SJCRH30 (cell line): ENCODE data around the gene CASKIN2. TPM values are rescaled to one million over a fixed set of nuclear protein-coding genes. Genes with fewer than 3 reads are reported as not detected.
A peak's percentile ranks its signal among the peaks of the same experiment; 100 is the strongest.
"Not testable (repeated sequence)": the region's sequence is repeated elsewhere in the genome, so short reads cannot be mapped to it uniquely, and the experiment has no call there.

ENCODE experiments used
- DNase-seq, 2 experiments: peaks; one replicate each; pipeline ENCODE4 v3.0.0-alpha.2; 2015 to 2020
- H3K27ac ChIP-seq: fragments of 250-450 bp; sonication (Bioruptor Pico); 2 replicates; pipeline ENCODE4 v1.5.1; 2020; ENCODE audit warnings: mild to moderate bottlenecking, moderate library complexity
- H3K27me3 ChIP-seq: fragments of 250-450 bp; sonication (Bioruptor Pico); 2 replicates; pipeline ENCODE4 v1.5.1; 2020; ENCODE audit warnings: mild to moderate bottlenecking, moderate library complexity
- H3K36me3 ChIP-seq: fragments of 250-450 bp; sonication (Bioruptor Pico); 2 replicates; pipeline ENCODE4 v1.5.1; 2020; ENCODE audit warnings: mild to moderate bottlenecking, moderate library complexity
- H3K4me1 ChIP-seq: fragments of 250-450 bp; sonication (Bioruptor Pico); 2 replicates; pipeline ENCODE4 v1.5.1; 2020; ENCODE audit warnings: mild to moderate bottlenecking, moderate library complexity
- H3K4me3 ChIP-seq: fragments of 250-450 bp; sonication (Bioruptor Pico); 2 replicates; pipeline ENCODE4 v1.5.1; 2020; ENCODE audit warnings: mild to moderate bottlenecking, moderate library complexity
- H3K9me3 ChIP-seq: fragments of 250-450 bp; sonication (Bioruptor Pico); replicated peaks from 2 replicates; pipeline ENCODE4 v1.5.1; 2020; ENCODE audit warnings: mild to moderate bottlenecking, moderate library complexity
- total RNA-seq: library from RNA; depleted of rRNA; stranded (reverse); fragments of >200 nt; shearing (Covaris generic); gene quantifications from 2 replicates; pipeline ENCODE4 v1.2.3, GENCODE V29; 2014

Gene CASKIN2
- total RNA-seq, 1 experiment from 2014 or later: 9.3 TPM

- no peak overlapping the region for H3K27ac ChIP-seq
- no peaks in the 10 kb centered on the region for H3K4me1 ChIP-seq
- no peaks in the 10 kb centered on the region for H3K9me3 ChIP-seq
- no peak overlapping the region for H3K4me3 ChIP-seq
- no peak for DNase-seq
- H3K36me3 ChIP-seq: no peaks in the 10 kb centered on the region
- H3K27me3 ChIP-seq: no peaks in the 10 kb centered on the region
Observed at GRCh38 chr17:75487351-75488070, 27.8 kb downstream of the CASKIN2 start.

- no peaks in the 10 kb centered on the region for H3K27me3 ChIP-seq
- no peaks in the 10 kb centered on the region for H3K9me3 ChIP-seq
- DNase-seq: no peak
- H3K4me3 ChIP-seq: no peak overlapping the region
- H3K27ac ChIP-seq: no peak overlapping the region
- peaks cover 1% of the 10 kb centered on the region for H3K4me1 ChIP-seq
- H3K36me3 ChIP-seq: no peaks in the 10 kb centered on the region
Observed at GRCh38 chr17:75486951-75487350, 28.4 kb downstream of the CASKIN2 start.

GRCh38 chr17:75486151-75486550 is 29.2 kb downstream of the CASKIN2 start:
- Histone ChIP-seq H3K36me3 (no peaks in the 10 kb centered on the region), H3K4me3 (no peak overlapping the region), H3K9me3 (no peaks in the 10 kb centered on the region), H3K27me3 (no peaks in the 10 kb centered on the region), H3K27ac (no peak overlapping the region), H3K4me1 (peaks cover 9% of the 10 kb centered on the region)
- DNase-seq: no peak

GRCh38 chr17:75485688-75486087 is 29.6 kb downstream of the CASKIN2 start:
- Histone ChIP-seq H3K36me3 (no peaks in the 10 kb centered on the region), H3K27me3 (no peaks in the 10 kb centered on the region), H3K4me1 (peaks cover 14% of the 10 kb centered on the region), H3K27ac (no peak overlapping the region), H3K9me3 (no peaks in the 10 kb centered on the region), H3K4me3 (no peak overlapping the region)
- DNase-seq: no peak

GRCh38 chr17:75482098-75482942 is 33.0 kb downstream of the CASKIN2 start:
- H3K9me3 ChIP-seq: no peaks in the 10 kb centered on the region
- H3K4me3 ChIP-seq: no peak overlapping the region
- DNase-seq: no peak
- H3K36me3 ChIP-seq: no peaks in the 10 kb centered on the region
- H3K27ac ChIP-seq: no peak overlapping the region; the same call in 1 of the 2 replicates
- peaks cover 28% of the 10 kb centered on the region for H3K4me1 ChIP-seq
- H3K27me3 ChIP-seq: no peaks in the 10 kb centered on the region

- peak; percentile 77 to 86 for DNase-seq
- Histone ChIP-seq H3K9me3 (no peaks in the 10 kb centered on the region), H3K27ac (peak overlapping the region; percentile 2; the same call in 1 of the 2 replicates), H3K4me1 (peaks cover 28% of the 10 kb centered on the region), H3K27me3 (no peaks in the 10 kb centered on the region), H3K36me3 (no peaks in the 10 kb centered on the region), H3K4me3 (no peak overlapping the region)
Observed at GRCh38 chr17:75481194-75482068, 33.9 kb downstream of the CASKIN2 start.

GRCh38 chr17:75480281-75480680 is 35.1 kb downstream of the CASKIN2 start:
- Histone ChIP-seq H3K27me3 (no peaks in the 10 kb centered on the region), H3K27ac (no peak overlapping the region), H3K9me3 (no peaks in the 10 kb centered on the region), H3K4me3 (no peak overlapping the region), H3K36me3 (no peaks in the 10 kb centered on the region), H3K4me1 (peaks cover 28% of the 10 kb centered on the region)
- peak; percentile 22 to 49 for DNase-seq

- no peak overlapping the region for H3K27ac ChIP-seq
- peak in 1 of 2 experiments; percentile 60 for DNase-seq
- no peaks in the 10 kb centered on the region for H3K9me3 ChIP-seq
- 0 out of 2 replicates have a peak, but pooled peaks cover 2% of the 10 kb centered on the region for H3K36me3 ChIP-seq
- peaks cover 28% of the 10 kb centered on the region for H3K4me1 ChIP-seq
- H3K27me3 ChIP-seq: no peaks in the 10 kb centered on the region
- no peak overlapping the region for H3K4me3 ChIP-seq
Observed at GRCh38 chr17:75478508-75478907, 36.8 kb downstream of the CASKIN2 start.

GRCh38 chr17:75477490-75477862 is 37.9 kb downstream of the CASKIN2 start:
- H3K27ac ChIP-seq, DNase-seq, H3K9me3 ChIP-seq, H3K27me3 ChIP-seq, H3K4me3 ChIP-seq, H3K36me3 ChIP-seq: not testable (repeated sequence)
- H3K4me1 ChIP-seq: peaks cover 33% of the 10 kb centered on the region

GRCh38 chr17:75476752-75477489 is 38.4 kb downstream of the CASKIN2 start:
- no peak overlapping the region for H3K4me3 ChIP-seq
- DNase-seq: no peak
- peaks cover 32% of the 10 kb centered on the region for H3K4me1 ChIP-seq
- H3K27me3 ChIP-seq: no peaks in the 10 kb centered on the region
- no peaks in the 10 kb centered on the region for H3K9me3 ChIP-seq
- peaks cover 4% of the 10 kb centered on the region; the same call in 1 of the 2 replicates for H3K36me3 ChIP-seq
- H3K27ac ChIP-seq: no peak overlapping the region

GRCh38 chr17:75476271-75476671 is 39.1 kb downstream of the CASKIN2 start:
- Histone ChIP-seq H3K4me3 (no peak overlapping the region), H3K27ac (no peak overlapping the region), H3K27me3 (no peaks in the 10 kb centered on the region), H3K36me3 (peaks cover 4% of the 10 kb centered on the region; the same call in 1 of the 2 replicates), H3K9me3 (no peaks in the 10 kb centered on the region), H3K4me1 (peaks cover 25% of the 10 kb centered on the region)
- DNase-seq: no peak

GRCh38 chr17:75475851-75476250 is 39.5 kb downstream of the CASKIN2 start:
- no peak for DNase-seq
- no peak overlapping the region for H3K27ac ChIP-seq
- peaks cover 21% of the 10 kb centered on the region for H3K4me1 ChIP-seq
- H3K4me3 ChIP-seq: no peak overlapping the region
- H3K27me3 ChIP-seq: no peaks in the 10 kb centered on the region
- H3K9me3 ChIP-seq: no peaks in the 10 kb centered on the region
- H3K36me3 ChIP-seq: peaks cover 4% of the 10 kb centered on the region; the same call in 1 of the 2 replicates

- Histone ChIP-seq H3K27me3 (no peaks in the 10 kb centered on the region), H3K4me3 (no peak overlapping the region), H3K9me3 (no peaks in the 10 kb centered on the region), H3K27ac (no peak overlapping the region), H3K36me3 (peaks cover 4% of the 10 kb centered on the region; the same call in 1 of the 2 replicates), H3K4me1 (peaks cover 15% of the 10 kb centered on the region)
- no peak for DNase-seq
Observed at GRCh38 chr17:75475144-75475835, 40.0 kb downstream of the CASKIN2 start.
